Aorta (tissue), 5 donors: ENCODE measurements around the gene NUP210. TPM values are rescaled to one million over a fixed set of nuclear protein-coding genes. Genes with fewer than 3 reads are reported as not detected.

Experiments
- ATAC-seq: fragments of 200-7000 bp; cut with Tn5 transposase; one replicate; pipeline ENCODE4 v1.9.1; 2022; ENCODE audit warnings: moderate library complexity; ENCODE audit not compliant: low FRiP score
- DNase-seq, 2 donors: peaks; one replicate each; pipeline ENCODE4 v3.0.0-alpha.2; 2020
- H3K27ac ChIP-seq, 2 donors: one replicate each; pipeline ENCODE4 v1.5.1; 2013; ENCODE audit warnings: low read length in 2 of 2, mild to moderate bottlenecking in 2 of 2, moderate library complexity in 2 of 2, control low read depth in 1 of 2, inconsistent platforms in 1 of 2, low read depth in 1 of 2
- H3K27me3 ChIP-seq, 2 donors: one replicate each; pipeline ENCODE4 v1.6.1; 2013; ENCODE audit warnings: control low read depth in 1 of 2, low read length in 1 of 2, mild to moderate bottlenecking in 1 of 2, moderate library complexity in 1 of 2; ENCODE audit not compliant: insufficient read depth in 2 of 2, control insufficient read depth in 1 of 2
- H3K36me3 ChIP-seq, 2 donors: one replicate each; pipeline ENCODE4 v1.6.1; 2013; ENCODE audit warnings: control low read depth in 1 of 2, low read length in 1 of 2, mild to moderate bottlenecking in 1 of 2; ENCODE audit not compliant: insufficient read depth in 2 of 2, control insufficient read depth in 1 of 2
- H3K4me1 ChIP-seq, 2 donors: one replicate each; pipeline ENCODE4 v1.6.1; 2013; ENCODE audit warnings: low read length in 2 of 2, control low read depth in 1 of 2, mild to moderate bottlenecking in 1 of 2, moderate library complexity in 1 of 2; ENCODE audit not compliant: insufficient read depth in 2 of 2, control insufficient read depth in 1 of 2
- H3K4me3 ChIP-seq, 2 donors: one replicate each; pipeline ENCODE4 v1.5.1; 2013; ENCODE audit warnings: low read length in 2 of 2, control low read depth in 1 of 2, mild to moderate bottlenecking in 1 of 2
- H3K9me3 ChIP-seq: one replicate; pipeline ENCODE4 v1.6.1; 2013; ENCODE audit warnings: mild to moderate bottlenecking, low read length; ENCODE audit not compliant: control insufficient read depth
- WGBS, 2 donors: extraction: QIAGEN DNeasy Blood & Tissue Kit; methylation state at CpG; one replicate each; pipeline ENCODE4 v1.1.7; 2013; 5-methylcytosine and 5-hydroxymethylcytosine counted together
- intact Hi-C, 2 donors: fragments of 100-400 bp; cut with DNase I; formaldehyde crosslinking; loops; one replicate each; pipeline versions ENCODE4 v1.14.2 to v1.15.0; 2022
- polyA plus RNA-seq, 2 donors: library from polyadenylated mRNA; stranded (reverse); fragments of 200-250 nt; gene quantifications; one replicate each; pipeline ENCODE4 v1.2.3, GENCODE V29; 2013
- total RNA-seq, 2 donors: library from RNA; stranded (reverse); fragmentation: NEBNext Ultra II Directional; extraction: Animal tissue kit (Norgen Biotek cat#: 25700); gene quantifications; one replicate each; pipeline ENCODE4 v1.2.1, GENCODE V29; 2021
- donor health status: healthy with polysubstance abuse.
- donor health status: Bipolar disorder and iron deficiency.
- donor health status: DM: no; HTN: no; CAD: no.
- donor health status: DM: no; HTN: no; CAD: no.
- donor health status: DM: yes; HTN: yes; CAD: no.

NUP210 gene
- total and polyA plus RNA-seq, 4 donors, result 0.49 to 4.8 (median 1.7) TPM

DNA sequence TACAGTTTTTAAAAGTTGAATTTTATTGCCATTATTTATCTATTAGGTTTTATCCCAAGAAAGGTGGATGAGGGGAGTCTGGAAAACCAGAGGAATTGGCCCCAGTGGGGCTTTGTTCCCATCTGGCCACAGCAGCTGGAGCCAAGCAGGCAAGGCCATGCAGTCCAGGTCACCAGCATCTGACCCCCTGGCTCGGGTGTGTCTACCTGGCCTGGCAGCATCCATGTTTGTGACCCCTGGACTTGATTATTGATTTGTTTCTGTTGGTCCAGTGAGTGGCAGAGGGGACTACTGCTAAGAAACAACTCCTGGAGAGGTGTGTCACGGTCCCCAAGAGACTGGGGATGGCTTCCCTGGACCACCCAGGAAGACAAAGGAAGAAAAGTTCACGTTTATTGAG is 111.1 kb downstream of the NUP210 start:
- intact Hi-C loops, result loop anchor here (5.0 to 10.0 kb wide), 2 partner anchors 143 to 146 kb away; no protein-coding TSS in a partner anchor
- H3K9me3 ChIP-seq, result no peaks in the 10 kb centered on the region
- no peaks in the 10 kb centered on the region for H3K27me3 ChIP-seq
- DNase-seq (peak in 1 of 2 donors; percentile 44), ATAC-seq (no peak)
- H3K4me3 ChIP-seq, result no peak overlapping the region
- H3K27ac ChIP-seq, result no peak overlapping the region
- no peaks in the 10 kb centered on the region for H3K4me1 ChIP-seq
- H3K36me3 ChIP-seq, result no peaks in the 10 kb centered on the region
- WGBS, 2 donors, result 75 to 82% methylated on average over 3 of the region's 3 CpGs

DNA sequence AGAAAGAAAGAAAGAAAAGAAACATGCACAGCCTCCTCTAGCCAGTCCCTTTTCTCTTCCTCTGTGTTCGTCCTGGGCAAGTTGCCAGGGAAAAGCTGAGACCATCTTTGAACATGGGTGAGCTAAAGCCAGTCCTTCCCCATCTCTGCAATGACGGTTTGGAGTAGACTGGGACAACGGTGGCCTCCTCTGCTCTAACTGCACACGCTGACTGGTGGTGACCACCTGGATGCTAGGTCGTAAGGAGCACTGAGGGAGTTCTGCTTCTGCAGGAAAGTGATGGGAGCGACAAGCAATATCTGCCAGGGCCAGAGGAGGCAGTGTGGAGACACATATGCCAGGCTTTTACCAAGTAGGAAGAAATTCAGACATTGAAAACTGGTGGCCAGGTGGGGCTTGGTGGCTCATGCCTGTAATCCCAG is 111.7 kb downstream of the NUP210 start:
- ATAC-seq, result no peak
- Histone ChIP-seq H3K9me3 (no peaks in the 10 kb centered on the region), H3K4me3 (no peak overlapping the region), H3K36me3 (no peaks in the 10 kb centered on the region), H3K4me1 (no peaks in the 10 kb centered on the region), H3K27ac (no peak overlapping the region), H3K27me3 (no peaks in the 10 kb centered on the region)
- intact Hi-C loops, result loop anchor here (5.0 to 10.0 kb wide), 2 partner anchors 144 to 146 kb away; no protein-coding TSS in a partner anchor
- peak in 1 of 2 donors; percentile 65 for DNase-seq
- 13 to 16% methylated on average over 6 of the region's 6 CpGs for WGBS, 2 donors

DNA sequence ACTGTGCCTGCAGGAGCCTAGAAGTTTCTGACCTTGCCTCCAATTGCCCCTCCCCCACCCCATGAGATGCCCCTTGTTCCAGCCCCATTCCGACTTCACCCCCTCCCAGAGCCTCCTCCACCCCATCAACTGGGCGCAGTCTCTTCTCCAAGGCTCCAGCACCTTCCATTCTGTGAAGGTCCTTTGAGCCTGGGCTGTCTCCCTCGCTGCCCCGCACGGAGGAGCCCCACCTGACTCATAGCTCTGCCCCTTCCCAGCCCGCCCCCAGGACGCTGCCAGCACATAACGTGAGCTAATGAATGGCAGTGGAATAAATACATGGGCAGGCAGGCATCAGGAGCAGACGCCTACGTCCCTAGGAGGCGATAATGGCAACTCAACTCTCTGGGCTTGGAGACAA is 113.1 kb downstream of the NUP210 start:
- Histone ChIP-seq H3K27ac (no peak overlapping the region), H3K4me1 (no peaks in the 10 kb centered on the region), H3K4me3 (no peak overlapping the region), H3K27me3 (no peaks in the 10 kb centered on the region), H3K36me3 (no peaks in the 10 kb centered on the region), H3K9me3 (no peaks in the 10 kb centered on the region)
- DNase-seq (peak in 1 of 2 donors; percentile 34), ATAC-seq (no peak)
- intact Hi-C loops, result loop anchor here (5.0 to 10.0 kb wide), 2 partner anchors 145 to 148 kb away; no protein-coding TSS in a partner anchor
- WGBS, 2 donors, result 82 to 84% methylated on average over 11 of the region's 11 CpGs

DNA sequence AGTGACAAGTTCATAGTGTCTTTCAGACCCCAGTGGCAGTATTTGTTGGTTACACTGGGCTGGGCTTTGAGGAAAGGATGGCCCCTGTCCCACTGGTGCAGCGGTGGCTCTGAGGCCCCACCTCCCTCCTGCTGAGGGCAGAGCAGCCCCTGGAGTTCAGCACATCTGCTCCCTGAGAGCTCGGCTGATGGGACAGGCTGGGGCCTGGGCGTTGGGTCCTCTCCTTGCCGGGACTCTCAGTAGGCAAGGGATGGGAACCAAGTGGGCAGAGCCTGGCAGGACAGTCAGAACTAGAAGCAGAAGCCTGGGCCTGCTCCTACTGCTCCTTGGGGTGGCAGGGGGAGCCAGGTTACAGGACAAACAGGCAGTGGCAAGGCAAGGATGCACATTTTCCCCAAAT is 114.5 kb downstream of the NUP210 start:
- 82 to 85% methylated on average over 4 of the region's 4 CpGs for WGBS, 2 donors
- Histone ChIP-seq H3K4me1 (no peaks in the 10 kb centered on the region), H3K4me3 (no peak overlapping the region), H3K9me3 (no peaks in the 10 kb centered on the region), H3K27me3 (no peaks in the 10 kb centered on the region), H3K27ac (no peak overlapping the region), H3K36me3 (no peaks in the 10 kb centered on the region)
- DNase-seq (peak in 1 of 2 donors; percentile 70), ATAC-seq (no peak)
- intact Hi-C loops, result loop anchor here (5.0 to 10.0 kb wide), 2 partner anchors 147 to 149 kb away; no protein-coding TSS in a partner anchor

DNA sequence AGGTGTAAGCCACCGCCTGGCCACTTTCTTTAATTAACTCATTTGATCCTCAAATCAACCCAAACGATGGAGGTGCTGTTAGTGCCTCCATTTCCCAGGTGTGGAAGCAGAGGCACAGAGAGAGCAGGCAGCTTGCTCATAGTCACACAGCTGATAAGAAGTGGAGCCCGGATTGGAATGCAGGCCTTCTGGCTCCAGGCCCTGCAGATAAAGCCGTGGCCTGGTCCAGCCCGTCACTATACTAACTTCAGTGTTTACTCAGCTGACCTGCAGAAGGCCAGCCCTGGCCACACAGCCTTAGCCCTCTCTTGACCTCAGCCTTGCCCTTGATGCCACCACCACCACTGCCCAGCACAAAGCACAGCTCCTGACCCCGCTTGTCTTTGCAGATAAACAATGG is 116.7 kb downstream of the NUP210 start:
- Histone ChIP-seq H3K27me3 (no peaks in the 10 kb centered on the region), H3K4me3 (no peak overlapping the region), H3K36me3 (no peaks in the 10 kb centered on the region), H3K9me3 (no peaks in the 10 kb centered on the region), H3K4me1 (no peaks in the 10 kb centered on the region), H3K27ac (no peak overlapping the region)
- DNase-seq, result peak; percentile 26 to 44
- 48% methylated on average over 6 of the region's 6 CpGs for WGBS, 2 donors
- intact Hi-C loops, result loop anchor here in 1 of 2 donors (10.0 kb wide), 1 partner anchor 151 kb away; no protein-coding TSS in a partner anchor
- ATAC-seq, result no peak

DNA sequence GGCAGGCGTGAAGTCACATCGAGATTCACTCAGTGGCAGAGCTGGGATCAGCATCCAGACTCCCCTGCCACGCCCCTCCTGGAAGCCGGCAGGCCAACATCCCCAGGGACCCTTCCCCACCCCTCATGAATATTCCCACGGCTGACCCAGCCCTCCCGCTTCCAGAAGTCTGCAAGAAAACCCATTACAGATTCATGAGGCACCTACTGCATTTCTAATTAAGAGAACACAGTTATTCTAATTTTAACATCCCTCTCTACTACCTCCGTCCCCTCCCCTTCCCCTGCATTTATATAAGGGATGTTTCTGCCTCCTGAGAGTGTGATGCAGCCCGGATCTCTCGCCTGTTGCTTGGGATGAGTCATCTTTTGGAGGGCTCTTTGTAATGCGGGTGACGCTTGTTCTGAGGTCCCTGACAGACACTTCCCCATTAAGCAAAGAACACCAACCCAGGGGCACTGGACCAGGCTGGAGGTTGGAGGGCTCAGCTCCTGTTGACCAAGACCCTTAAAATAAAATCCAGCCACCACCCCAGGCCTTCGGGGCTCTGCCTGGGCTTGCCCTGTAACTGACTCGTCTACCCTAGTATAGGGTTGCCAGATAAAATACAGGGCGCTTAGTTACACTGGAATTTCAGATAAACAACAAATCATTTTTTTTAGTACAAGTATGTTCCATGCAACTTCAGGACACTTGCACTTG is 118.7 kb downstream of the NUP210 start:
- Histone ChIP-seq H3K27me3 (no peaks in the 10 kb centered on the region), H3K36me3 (no peaks in the 10 kb centered on the region), H3K27ac (no peak overlapping the region), H3K4me1 (no peaks in the 10 kb centered on the region), H3K9me3 (no peaks in the 10 kb centered on the region), H3K4me3 (no peak overlapping the region)
- intact Hi-C loops, result loop anchor here in 1 of 2 donors (10.0 kb wide), 1 partner anchor 153 kb away; no protein-coding TSS in a partner anchor
- ATAC-seq (peak; percentile 37), DNase-seq (peak; percentile 60 to 61)
- 20 to 21% methylated on average over 14 of the region's 14 CpGs for WGBS, 2 donors

DNA sequence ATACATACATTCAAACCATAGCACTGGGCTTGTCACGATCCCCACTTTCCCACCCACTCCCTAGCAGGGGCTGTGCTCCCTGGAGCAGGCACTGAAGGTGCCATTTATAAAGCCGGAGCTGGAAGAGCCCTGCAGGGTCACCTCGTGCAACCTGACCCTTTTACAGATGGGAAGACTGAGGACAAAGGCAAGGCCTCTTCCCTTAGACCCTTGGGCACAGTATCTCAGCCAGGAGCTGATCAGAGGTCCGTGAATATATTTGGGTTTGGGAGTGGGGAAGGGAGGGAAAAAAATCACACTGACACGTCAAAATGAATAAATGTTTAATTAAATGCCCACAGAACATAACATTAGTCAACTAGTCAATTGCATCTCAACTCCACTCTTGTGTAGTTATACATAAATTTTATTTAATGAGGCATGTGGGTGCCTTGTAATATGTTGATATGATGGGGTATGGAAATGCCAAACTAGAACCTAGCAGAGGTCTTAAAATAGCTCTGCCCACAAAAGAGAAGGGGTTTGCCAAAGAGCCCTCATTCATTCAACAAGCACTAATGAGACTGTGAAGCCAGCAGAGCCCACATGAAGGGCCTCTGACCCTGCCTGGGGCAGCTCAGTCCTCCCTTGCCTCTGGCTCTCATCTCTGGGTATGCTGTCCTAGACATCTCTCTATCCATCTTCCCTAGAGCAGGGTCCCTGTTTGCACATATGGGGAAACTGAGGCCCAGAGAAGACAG is 119.4 kb downstream of the NUP210 start:
- no peak overlapping the region for H3K4me3 ChIP-seq

DNA sequence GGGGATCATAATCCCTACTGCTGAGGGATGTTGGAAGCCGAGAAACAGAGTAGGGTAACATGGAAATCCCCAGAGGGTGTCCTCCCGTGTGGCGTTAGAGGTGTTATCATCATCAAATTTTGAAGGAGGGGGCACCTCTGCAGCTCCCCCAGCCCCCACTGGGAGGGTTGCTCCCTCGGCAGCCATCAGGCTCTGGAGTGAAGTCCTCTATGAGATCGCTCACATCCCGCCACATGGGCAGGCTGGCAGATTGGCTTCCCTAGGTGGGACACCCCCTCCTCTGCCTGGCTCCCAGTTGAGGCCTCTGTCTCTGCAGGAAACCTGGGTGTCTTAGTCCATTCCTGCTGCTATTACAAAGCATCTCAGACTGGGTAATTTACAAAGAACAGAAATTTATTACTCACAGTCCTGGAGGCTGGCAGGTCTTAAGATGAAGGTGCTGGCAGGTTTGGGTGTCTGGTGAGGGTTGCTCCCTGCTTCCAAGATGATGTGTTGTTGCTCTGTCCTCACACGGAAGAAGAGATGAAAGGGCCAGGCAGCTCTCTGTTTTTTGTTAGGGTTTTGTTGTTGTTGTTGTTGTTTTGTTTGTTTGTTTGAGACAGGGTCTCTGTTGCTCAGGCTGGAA is 120.5 kb downstream of the NUP210 start:
- 92 to 93% methylated on average over 7 of the region's 7 CpGs for WGBS, 2 donors
- Histone ChIP-seq H3K27me3 (no peaks in the 10 kb centered on the region), H3K36me3 (no peaks in the 10 kb centered on the region), H3K4me1 (no peaks in the 10 kb centered on the region), H3K9me3 (no peaks in the 10 kb centered on the region), H3K27ac (no peak overlapping the region), H3K4me3 (no peak overlapping the region)
- ATAC-seq, result no peak
- intact Hi-C loops, result loop anchor here in 1 of 2 donors (10.0 kb wide), 1 partner anchor 155 kb away; no protein-coding TSS in a partner anchor
- DNase-seq, result peak; percentile 4 to 33

More for the DNA sequence above, 119.4 kb downstream of the NUP210 start:
- no peaks in the 10 kb centered on the region for H3K27me3 ChIP-seq
- H3K27ac ChIP-seq, result no peak overlapping the region
- DNase-seq, result peak in 1 of 2 donors; percentile 27
- no peak for ATAC-seq
- 87 to 89% methylated on average over 5 of the region's 5 CpGs for WGBS, 2 donors
- intact Hi-C loops, result loop anchor here in 1 of 2 donors (10.0 kb wide), 1 partner anchor 154 kb away; no protein-coding TSS in a partner anchor
- no peaks in the 10 kb centered on the region for H3K4me1 ChIP-seq
- no peaks in the 10 kb centered on the region for H3K9me3 ChIP-seq
- H3K36me3 ChIP-seq, result no peaks in the 10 kb centered on the region
